Kidney epithelial cell (primary cell): ENCODE results near the gene CIAPIN1. TPM values are rescaled to one million over a fixed set of nuclear protein-coding genes. Genes with fewer than 3 reads are reported as not detected.

Source experiments
- DNase-seq: peaks from one replicate; pipeline ENCODE4 v3.0.0-alpha.2; 2010; ENCODE audit warnings: low read depth
- H3K27me3 ChIP-seq: 2 replicates; pipeline ENCODE4 v1.6.0; 2011; ENCODE audit warnings: low read length; ENCODE audit not compliant: control insufficient read depth, insufficient read depth
- H3K36me3 ChIP-seq: 2 replicates; pipeline ENCODE4 v1.5.1; 2011; ENCODE audit warnings: low read length; ENCODE audit not compliant: control insufficient read depth, insufficient read depth
- H3K4me3 ChIP-seq: 2 replicates; pipeline ENCODE4 v1.5.1; 2011; ENCODE audit warnings: low read depth, mild to moderate bottlenecking, control low read depth, low read length
- total RNA-seq: library from RNA; depleted of rRNA; stranded (reverse); fragments of >200 nt; gene quantifications from 2 replicates; pipeline ENCODE4 v1.2.3, GENCODE V29; 2015
- TF ChIP-seq, protein P1 (sequence below): IDR thresholded peaks from 2 replicates; pipeline ENCODE4 v1.5.1; 2011; ENCODE audit warnings: mild to moderate bottlenecking, moderate library complexity, low read length, control low read depth, inconsistent platforms; ENCODE audit not compliant: insufficient read depth, poor library complexity, severe bottlenecking

The CIAPIN1 gene
- total RNA-seq, 1 donor from 2014 or later: 80.3 TPM

- Histone ChIP-seq H3K27me3 (peaks cover 5% of the 10 kb centered on the region), H3K36me3 (no peaks in the 10 kb centered on the region), H3K4me3 (no peak overlapping the region)
- no peak for DNase-seq
- TF ChIP-seq, protein P1, sequence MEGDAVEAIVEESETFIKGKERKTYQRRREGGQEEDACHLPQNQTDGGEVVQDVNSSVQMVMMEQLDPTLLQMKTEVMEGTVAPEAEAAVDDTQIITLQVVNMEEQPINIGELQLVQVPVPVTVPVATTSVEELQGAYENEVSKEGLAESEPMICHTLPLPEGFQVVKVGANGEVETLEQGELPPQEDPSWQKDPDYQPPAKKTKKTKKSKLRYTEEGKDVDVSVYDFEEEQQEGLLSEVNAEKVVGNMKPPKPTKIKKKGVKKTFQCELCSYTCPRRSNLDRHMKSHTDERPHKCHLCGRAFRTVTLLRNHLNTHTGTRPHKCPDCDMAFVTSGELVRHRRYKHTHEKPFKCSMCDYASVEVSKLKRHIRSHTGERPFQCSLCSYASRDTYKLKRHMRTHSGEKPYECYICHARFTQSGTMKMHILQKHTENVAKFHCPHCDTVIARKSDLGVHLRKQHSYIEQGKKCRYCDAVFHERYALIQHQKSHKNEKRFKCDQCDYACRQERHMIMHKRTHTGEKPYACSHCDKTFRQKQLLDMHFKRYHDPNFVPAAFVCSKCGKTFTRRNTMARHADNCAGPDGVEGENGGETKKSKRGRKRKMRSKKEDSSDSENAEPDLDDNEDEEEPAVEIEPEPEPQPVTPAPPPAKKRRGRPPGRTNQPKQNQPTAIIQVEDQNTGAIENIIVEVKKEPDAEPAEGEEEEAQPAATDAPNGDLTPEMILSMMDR: no peak
Observed at GRCh38 chr16:57409870-57410587, 37.2 kb downstream of the CIAPIN1 start.

DNA sequence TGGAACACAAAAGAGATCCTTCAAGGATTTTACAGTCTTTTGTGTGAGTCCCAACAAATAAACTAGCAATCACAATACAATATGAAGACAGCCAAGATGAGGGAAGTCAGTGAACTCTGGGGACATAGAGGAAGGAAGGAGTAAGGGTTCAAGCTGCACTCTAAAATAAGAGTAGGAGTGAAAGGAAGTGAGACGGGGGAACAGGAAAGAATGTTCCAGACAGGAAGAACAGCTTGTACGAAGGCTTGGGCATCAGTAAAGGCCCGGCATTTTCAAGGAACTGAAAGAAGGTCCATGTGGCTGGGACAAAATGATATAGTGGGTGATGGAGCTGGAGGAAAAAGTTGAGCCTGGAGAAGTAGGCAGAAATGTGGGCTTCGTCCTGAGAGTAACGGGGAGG, 38.1 kb downstream of the CIAPIN1 start:
- TF ChIP-seq, protein P1: no peak
- Histone ChIP-seq H3K36me3 (no peaks in the 10 kb centered on the region), H3K27me3 (peaks cover 9% of the 10 kb centered on the region), H3K4me3 (no peak overlapping the region)
- DNase-seq: no peak

GRCh38 chr16:57407521-57408353, 39.4 kb downstream of the CIAPIN1 start:
- Histone ChIP-seq H3K27me3 (peaks cover 9% of the 10 kb centered on the region), H3K4me3 (no peak overlapping the region), H3K36me3 (no peaks in the 10 kb centered on the region)
- TF ChIP-seq, protein P1: no peak
- no peak for DNase-seq

DNA sequence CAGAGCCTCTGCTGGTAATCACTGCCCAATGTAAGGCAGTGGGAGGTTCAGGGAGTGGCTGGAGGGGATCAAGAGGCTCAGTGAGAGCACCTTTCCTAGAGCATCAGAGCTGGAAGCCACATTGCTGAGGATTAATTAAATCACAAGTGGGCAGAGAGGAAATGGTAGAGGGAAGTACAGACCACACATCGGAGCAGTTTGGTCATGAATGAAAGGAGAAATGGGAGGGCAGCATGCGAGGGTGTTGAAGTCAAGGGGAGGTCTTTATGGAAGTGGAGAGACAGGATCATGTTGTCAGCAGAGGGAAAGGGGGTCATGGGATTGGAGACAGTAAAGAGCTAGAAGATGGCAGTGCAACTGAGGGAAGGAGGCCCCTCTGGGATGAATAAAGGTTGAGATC, 40.3 kb downstream of the CIAPIN1 start:
- TF ChIP-seq, protein P1: no peak
- peaks cover 11% of the 10 kb centered on the region for H3K27me3 ChIP-seq
- DNase-seq: no peak
- no peaks in the 10 kb centered on the region for H3K36me3 ChIP-seq
- no peak overlapping the region for H3K4me3 ChIP-seq

GRCh38 chr16:57405097-57405496, 42.1 kb downstream of the CIAPIN1 start:
- DNase-seq: no peak
- peaks cover 9% of the 10 kb centered on the region for H3K27me3 ChIP-seq
- TF ChIP-seq, protein P1: no peak
- H3K36me3 ChIP-seq: no peaks in the 10 kb centered on the region
- H3K4me3 ChIP-seq: no peak overlapping the region
